Putamen (tissue), 1 donor: ENCODE data around the gene CTNNA3.

Source experiments
- DNase-seq: peaks from one replicate; pipeline ENCODE4 v3.0.0-alpha.2; 2016; ENCODE audit warnings: low spot score

CTNNA3 gene

DNA sequence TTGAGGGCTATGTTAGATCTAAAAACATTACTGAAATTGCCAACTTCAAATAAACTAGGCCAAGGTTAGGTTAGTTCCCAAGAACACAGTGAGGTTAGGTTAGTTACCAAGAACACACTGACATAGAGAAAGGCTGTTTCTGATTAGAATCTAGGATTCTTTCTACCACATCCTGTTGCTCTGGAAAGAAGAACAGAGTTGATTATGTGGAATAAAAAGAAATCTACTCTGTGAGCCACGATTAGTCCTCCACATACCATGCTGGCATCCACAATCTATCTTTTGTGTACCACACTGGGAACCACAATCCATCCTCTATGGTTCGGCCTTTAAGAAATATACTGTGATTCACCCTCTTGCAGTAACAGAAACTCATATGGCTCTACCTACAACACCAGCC is 678.8 kb downstream of the CTNNA3 start:
- DNase-seq, result no peak

DNA sequence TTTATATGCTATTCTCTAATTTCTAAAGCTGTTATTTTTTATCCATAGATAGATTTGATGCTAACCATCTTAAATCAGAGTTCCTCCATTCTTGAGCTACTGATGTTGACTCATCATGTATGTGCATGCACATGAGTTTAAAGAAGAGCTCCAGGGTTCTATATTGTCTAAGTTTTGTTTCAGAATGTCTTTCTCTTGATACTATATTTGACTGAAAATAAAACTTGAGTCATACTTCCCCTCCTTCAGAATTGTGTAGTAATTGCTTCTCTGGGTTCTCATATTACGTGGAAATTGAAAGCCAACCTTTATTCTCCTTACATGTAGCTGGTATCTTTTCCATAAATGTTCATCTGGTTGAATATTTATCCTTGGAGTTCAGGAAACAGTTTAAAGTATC is 680.8 kb downstream of the CTNNA3 start:
- DNase-seq, result peak; percentile 31

DNA sequence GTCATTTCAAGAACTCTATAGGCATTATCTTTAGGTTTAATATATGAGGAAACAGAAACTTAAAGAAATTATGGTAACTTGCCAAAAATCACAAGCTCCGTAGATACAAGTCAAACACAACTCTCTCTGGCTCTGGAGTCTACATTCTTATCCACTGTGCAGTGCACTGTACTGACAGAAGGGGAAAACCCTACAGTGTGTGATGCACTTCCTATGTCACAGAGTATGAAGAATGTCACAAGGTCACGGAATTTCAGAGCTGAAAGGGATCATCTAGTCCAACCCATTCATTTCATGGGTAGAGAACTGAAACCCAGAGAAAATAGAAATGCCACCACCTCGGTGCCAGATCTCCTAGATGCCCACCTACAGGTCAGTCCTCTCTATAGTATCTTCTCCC is 684.0 kb downstream of the CTNNA3 start:
- no peak for DNase-seq

DNA sequence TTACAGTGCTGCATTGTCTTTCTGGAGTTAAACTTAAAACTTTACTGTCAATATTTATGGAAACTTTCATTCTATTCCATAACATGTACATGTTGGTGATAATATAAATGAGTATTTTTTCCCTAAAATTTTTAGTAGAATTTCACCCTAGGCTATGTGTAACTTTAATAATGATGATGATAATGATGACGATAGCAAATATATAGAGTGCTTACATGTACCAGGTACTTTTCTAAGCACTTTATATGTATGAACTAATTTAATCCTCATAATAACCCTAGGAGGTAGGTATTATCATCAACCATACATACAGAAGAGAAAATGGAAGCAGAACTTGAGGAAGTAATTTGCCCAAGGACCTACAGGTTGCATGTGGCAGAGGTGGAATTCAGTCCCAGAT is 684.5 kb downstream of the CTNNA3 start:
- DNase-seq, result no peak

DNA sequence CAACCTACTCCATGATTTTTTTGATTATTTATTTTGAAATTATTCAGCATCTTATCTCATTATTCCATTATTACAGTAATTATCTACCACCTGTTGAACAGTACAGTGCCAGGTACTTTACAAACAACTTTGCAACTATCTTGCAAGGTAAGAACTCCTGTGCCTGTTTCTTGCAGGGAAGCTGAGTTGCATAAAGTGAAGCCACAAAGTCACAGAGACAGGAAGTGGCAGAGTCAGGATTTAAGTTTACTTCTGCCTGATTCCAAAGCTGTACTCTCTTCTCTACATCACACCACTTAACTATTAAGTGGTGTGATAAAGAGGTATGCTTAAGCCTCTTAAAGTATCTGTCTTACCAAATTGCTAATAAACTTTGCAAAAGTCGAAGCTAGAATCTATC is 690.0 kb downstream of the CTNNA3 start:
- no peak for DNase-seq

DNA sequence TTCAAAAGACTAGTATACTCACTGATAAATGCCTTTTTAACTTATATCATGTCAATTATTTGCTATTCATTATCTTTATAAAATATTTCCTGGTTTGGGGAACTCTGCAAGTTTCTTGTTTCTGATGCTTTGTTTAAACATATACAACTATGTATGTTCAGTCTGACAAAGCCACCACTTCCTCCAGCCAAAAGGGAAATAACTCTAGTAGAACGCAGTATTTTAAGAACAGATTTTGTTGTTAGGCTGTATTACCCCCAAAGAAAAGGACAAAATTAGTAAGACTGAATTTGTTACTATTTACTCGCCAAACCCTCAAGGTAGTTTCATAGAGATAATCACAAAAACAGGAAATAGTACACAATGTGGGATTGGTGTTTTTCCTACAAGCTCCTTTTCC is 691.3 kb downstream of the CTNNA3 start:
- DNase-seq, result no peak

DNA sequence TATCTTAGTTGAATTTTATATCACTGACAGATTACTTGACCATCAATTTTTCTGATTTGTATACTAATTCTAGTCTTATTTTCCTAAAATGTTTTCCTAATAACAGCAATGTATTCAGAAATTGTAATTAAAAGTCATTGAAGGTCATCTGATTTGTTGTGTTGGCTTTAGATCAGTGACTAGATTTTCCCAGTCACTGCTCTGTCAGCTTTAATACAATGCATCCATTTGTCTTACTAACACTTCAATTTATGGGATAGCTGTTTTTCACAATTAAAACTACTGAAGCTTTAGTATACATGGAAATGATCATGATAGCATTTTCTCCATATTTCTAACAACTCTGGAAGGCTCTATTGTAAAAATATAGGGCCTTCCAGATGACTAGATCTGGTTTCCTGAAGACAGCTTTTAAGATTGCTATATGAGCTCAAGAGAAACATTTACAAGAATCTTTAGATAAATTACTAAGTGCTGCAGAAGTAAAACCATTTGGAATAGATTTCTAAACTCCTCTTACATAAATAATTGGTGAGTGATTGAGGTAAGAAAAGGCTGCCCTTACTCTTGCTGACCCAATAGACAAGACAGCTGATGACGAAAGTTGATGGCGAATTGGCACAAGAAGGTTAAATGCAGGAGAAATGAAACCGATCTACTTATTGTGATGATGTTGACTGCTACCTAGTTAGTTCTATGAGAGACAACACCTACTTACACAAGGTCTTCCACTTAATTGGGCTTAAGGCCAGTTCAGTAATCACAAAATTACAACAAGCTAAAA is 696.0 kb downstream of the CTNNA3 start:
- no peak for DNase-seq

DNA sequence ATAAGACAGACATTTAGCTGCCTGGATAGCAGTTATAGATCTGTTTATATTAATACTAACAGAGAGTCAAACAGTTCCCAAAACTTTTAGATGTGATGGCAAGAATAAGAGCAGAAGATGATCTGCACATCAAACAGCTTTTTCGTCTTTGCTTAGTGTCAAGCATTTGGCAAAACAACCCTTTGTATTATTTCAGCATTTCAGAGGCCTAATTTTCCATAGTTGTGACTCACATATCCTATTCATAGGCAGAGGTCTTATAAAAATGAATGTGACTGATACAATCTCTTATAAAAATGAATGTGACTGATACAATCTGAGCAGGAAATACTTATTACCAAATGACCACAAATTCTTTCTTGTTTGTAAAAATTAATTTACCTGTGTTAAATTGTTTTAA is 699.0 kb downstream of the CTNNA3 start:
- DNase-seq, result no peak

DNA sequence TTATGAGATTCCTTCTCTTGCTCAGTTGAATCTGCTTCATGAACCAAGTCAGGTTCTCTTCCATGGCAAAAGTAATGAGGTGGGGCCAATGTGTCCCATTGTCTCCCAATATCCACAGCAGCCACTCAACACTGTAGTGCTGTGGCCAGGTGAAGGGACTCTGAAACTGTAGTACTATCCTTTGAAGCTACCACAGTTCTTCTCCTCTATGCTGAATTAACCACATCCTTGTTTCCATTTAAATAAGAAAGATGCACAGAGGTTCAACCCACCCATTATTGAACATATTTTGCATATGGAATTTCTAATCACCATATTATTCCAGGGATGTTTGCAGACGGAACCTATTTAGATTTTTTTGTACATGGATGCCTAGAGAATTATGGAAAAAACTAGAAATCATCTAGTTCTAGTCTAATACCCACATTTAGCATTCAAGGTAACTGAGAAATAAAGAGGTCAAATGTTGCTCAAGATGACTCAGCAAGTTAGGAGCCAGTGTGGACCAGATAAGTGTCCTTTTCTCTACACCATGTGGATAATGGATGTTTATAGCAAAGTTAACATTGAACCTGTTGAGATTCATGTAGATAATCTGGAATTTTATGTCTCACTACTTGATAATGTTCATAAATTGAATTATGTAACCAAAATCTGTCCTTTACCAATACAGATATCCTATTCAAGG is 705.7 kb downstream of the CTNNA3 start:
- no peak for DNase-seq

DNA sequence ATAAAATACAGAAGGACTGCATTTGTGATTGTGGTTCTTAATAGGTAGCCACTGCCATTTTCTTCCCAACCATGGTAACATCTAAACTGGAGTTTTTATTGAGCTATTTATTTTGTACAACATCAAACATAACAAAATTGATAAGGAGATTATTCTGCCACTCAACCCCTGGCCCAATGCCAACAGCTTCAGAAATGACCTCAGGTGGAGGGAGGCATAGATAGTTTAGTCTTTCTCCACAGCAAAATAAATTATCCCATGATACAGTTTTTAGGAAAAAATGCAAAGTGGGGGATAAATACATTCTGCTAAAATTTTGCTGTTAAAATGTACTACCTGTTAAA is 712.5 kb downstream of the CTNNA3 start:
- DNase-seq, result no peak

DNA sequence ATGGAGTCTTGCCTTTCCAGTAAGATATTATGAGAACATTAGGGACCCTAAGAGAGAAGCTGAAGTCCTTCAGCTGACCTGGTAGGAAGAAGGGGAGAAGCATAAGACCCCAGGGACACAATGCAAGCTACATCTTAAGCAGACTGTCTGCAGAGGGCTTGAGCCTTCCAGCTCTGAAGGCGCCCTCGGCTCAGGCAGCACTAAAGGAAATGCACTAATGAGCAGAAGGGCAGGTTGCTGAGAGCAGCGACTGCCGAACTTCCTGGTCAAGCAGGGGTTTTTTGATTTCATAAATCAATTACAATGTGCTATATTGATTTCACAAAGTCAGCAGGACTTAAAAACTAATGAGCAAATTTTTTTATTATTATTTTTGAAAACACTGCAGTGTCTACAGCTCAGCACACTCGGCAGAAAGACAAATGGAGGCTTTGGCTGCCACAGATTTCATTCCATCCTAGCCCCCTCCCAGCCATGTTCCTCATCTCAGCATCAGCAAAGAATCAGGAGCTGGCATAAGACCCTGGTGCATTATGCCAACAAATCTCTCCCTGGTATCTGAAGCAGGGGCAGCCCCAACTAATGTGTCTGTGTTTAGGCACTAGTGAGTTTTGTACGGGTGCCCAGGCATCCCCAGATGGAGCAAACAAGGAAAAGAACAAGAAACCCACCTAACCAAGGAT is 713.1 kb downstream of the CTNNA3 start:
- DNase-seq, result no peak

DNA sequence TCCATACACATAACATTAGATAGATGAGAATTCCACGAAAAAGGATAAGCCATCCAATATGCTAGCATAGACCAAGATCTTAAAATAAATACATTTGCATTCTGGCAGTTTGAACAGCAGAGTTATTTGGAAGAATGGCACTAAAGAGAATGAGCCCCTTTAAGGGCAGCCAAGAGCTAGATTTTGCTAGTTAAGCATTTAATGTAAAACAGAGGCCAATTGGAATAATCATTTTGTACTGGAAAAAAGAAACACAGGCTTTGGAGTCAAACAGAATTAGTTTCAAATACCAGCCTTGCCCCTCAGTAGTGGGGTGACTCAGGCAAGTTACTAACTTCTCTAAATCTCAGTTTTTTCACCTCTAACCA is 714.0 kb downstream of the CTNNA3 start:
- DNase-seq, result no peak

DNA sequence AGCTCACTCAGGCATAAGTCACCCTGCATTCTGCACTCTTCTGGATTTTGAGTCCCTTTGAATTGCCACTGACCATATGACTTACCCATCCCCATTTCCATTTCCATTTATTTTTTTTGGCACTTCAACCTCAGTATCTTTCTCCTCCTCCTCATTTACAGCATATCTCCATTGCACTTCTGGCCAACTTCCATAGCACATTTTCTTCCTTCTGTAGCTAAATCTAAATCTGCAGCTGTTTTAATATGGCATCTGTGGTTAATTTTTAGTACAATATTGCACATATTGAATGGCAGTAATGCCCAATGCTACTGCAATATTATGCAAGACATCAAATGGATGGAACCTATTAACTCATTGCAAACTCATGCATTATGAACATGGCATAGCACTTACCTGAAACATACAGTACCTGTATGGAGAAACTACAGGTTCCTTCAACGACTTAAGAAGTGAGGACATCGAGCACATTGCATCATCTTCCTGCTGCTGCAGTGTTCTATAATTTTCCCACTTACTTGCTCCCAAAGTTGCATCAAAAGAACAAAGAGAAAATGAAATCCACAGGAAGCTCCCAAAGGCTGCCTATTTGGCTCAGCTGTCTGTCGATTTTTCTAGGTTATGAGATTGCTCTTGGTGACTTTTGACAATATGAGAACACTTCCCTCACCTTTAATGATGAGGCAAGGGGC is 714.5 kb downstream of the CTNNA3 start:
- DNase-seq, result no peak

DNA sequence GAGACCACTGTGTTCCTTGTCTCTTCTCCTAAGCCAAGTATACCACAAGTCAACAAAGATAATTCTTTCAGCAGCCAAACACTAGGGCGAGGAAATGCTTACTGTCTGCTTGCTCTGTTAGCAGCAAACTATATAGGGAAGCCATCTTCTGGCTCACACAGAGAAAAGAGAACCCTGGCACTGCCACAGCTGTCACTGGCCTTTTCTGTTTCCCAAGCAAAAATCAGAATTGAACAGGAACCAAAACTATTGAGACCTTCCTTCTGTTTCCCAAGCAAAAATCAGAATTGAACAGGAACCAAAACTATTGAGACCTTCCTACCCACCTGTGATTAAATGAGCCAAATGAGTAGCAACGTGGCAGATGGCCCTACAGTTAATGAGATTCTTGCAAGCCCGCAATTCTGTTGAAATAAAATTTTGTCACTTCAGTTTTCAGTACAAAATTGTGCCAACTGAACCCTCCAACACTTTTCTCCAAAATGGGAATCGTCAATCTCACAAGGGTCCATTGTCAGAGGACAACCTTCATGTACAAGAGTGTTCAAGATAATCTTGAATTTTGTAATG is 715.7 kb downstream of the CTNNA3 start:
- DNase-seq, result no peak

DNA sequence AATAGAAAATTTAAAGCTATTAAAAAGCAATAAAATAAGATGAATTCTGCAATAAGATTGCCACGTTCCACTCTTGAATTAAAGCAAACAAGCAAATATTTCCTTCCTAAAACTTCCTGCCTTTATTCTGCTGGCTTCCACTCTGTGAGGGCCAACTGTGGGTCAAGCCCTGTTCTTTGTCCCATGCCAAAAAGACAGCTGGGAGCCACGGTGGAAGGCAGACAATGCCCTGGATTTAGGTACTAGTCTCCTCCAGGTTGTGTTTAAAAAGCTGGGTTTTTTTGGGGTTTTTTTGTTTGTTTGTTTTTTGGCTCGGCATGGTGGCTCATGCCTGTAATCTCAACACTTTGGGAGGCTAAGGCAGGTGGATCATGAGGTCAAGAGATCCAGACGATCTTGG is 731.0 kb downstream of the CTNNA3 start:
- no peak for DNase-seq

DNA sequence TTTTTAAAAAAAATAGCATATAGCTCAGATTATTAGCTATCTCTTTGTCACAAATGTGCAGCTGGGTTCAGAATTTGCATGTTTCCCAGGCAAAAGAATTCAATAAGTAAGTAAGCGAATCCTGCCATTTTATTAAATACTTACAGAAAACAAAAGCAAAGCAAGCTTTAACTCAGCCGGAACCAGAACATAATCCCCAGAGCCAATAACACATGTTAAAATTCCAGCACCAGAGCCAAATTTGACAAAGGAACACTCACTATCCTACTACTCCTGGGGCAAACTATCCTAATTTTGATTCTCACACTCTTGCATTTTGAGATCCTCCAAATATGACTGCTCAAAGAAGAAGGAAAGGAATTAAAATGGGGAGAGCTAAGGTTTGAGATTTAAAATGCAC is 737.5 kb downstream of the CTNNA3 start:
- DNase-seq, result no peak

DNA sequence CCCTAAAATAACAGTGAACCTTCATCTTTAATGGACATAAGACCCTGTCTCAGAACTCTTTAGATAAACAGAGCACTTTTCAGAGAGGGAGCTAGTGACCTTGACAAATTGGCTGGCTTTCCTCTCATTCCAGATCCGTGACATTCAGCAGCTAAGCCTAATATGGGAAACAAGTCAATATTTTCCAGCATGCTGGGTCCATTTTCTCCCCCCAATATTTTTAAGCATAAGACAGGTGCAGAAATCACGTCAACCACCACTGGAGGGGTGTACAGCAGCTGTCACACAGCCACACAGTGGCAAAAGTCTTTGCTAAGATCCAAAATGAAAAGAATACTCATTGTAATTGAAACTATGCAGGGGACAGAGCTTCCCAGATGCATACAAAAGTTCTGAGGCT is 744.1 kb downstream of the CTNNA3 start:
- no peak for DNase-seq

DNA sequence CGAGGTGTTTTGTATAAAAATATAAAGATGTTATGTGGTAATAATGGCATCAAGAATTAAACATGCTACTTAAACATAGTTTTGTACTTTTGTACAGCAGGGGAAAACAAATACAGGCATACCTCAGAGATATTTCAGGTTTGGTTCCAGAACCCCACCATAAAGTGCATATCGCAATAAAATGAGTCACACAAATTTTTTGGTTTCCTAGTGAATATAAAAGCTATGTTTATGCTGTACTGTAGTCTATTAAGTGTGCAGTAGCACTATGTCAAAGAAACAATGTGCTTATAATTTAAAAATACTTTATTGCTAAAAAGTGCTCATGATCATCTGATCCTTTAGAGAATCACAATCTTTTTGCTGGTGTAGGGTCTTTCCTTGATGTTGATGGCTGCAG is 752.4 kb downstream of the CTNNA3 start:
- DNase-seq, result no peak

DNA sequence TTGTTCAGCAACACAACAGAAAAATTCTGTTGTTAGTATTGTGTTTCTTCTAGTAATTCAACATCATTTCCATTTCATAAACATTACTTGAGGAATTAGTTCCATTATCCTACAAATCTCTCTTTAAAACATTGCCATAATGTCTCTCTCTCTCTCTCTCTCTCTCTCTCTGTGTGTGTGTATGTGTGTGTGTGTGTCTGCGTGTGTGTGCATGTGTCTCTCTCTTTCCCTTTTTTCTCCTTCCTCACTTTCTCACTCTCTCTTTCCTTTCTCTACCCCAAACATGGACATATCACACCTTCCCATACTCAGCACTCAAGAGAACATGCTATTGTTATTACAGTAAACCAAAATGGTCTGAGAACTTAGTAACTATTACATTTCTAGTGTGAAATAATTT is 753.6 kb downstream of the CTNNA3 start:
- DNase-seq, result no peak

DNA sequence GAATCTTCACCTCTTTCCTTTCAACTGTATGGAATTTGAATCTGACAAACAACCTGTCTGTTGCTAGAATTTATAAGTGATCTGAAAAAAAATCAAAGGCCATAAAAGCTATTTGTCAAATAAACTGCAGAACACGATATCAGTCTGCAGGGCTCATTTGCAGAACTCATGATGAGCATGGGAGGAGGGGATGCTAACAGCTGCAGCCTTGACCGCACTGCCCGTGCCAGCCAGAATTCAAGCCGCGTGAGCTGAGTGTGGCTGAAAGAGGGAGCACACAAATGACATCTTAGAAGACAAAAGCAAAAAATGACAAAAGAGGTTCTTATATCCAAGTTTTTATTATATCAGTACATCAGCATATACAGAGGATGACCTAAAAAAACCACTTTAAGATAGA is 754.5 kb downstream of the CTNNA3 start:
- peak; percentile 91 for DNase-seq

DNA sequence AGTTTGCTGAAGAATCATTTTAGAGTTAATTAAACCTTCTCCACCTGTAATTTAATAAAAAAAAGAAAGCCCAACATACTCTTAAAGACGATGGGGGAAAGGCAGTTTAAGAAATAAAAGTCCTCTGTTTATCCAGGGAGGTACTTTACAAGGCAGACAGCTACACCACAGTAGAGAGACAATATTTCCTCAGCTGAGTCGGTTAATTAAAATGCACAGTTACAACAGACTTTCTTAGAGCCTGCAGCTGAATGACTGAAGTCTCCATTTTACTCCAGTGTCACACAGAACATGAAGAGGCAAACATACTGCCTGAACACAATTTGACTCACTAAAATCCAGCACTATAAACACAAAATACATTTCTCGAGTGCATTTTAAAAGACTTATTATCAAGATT is 755.0 kb downstream of the CTNNA3 start:
- DNase-seq, result peak; percentile 62

DNA sequence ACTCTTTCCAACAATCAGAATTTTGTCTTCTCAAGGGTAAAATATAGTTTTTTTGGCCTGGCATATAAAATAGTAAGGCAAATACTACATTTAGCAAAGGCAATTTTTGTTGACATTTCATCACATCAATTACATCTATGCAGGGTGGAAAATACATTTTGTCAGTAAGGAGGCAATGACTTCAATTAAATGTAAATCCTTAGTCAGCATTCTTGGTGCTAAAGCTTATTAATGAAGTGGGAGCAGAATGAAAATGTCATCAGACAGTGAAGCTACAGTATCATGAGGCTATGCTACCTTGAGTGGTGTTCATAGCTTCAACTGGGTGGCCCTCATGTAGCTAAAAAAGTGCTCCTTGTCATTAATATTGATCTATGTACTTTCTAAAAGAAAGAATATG is 761.3 kb downstream of the CTNNA3 start:
- no peak for DNase-seq

DNA sequence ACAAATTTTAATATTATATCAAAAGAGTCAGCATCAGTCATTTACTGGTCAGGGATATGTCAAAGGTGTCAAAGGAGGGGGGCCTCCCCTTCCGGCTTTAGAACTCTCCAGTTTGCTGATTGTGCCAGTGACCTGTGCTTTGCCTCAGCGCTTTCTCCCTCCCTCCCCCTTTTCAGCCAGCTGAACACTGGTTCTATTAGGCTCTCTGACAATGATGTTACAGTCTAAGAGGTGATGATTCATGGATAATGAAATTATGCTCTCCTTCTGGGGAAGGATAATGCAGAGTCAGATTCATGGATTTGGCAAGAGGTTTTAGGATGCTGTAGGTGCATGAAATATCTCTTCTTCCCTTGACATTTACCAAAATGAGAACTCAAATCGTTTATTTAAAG is 764.0 kb downstream of the CTNNA3 start:
- DNase-seq, result peak; percentile 80
